Muscle layer of duodenum (tissue), 2 donors: ENCODE results near the gene WNT9A.

Experiments used
- H3K27ac ChIP-seq: one replicate; pipeline ENCODE4 v1.7.0; 2013; ENCODE audit warnings: mild to moderate bottlenecking, low read length
- H3K27me3 ChIP-seq: one replicate; pipeline ENCODE4 v1.7.0; 2013; ENCODE audit warnings: low read depth, mild to moderate bottlenecking, control low read depth, low read length
- H3K36me3 ChIP-seq, 2 donors: one replicate each; pipeline ENCODE4 v1.7.0; 2013; ENCODE audit warnings: low read length in 2 of 2, control low read depth in 1 of 2, mild to moderate bottlenecking in 1 of 2; ENCODE audit not compliant: insufficient read depth in 2 of 2, control insufficient read depth in 1 of 2
- H3K4me1 ChIP-seq, 2 donors: one replicate each; pipeline ENCODE4 v1.7.0; 2013; ENCODE audit warnings: low read length in 2 of 2, mild to moderate bottlenecking in 2 of 2, control low read depth in 1 of 2, moderate library complexity in 1 of 2; ENCODE audit not compliant: insufficient read depth in 2 of 2, control insufficient read depth in 1 of 2
- H3K4me3 ChIP-seq, 2 donors: one replicate each; pipeline ENCODE4 v1.7.0; 2013; ENCODE audit warnings: low read length in 2 of 2, low read depth in 1 of 2, mild to moderate bottlenecking in 1 of 2
- H3K9me3 ChIP-seq, 2 donors: one replicate each; pipeline ENCODE4 v1.7.0; 2013; ENCODE audit warnings: low read length in 2 of 2, control low read depth in 1 of 2, mild to moderate bottlenecking in 1 of 2; ENCODE audit not compliant: control insufficient read depth in 1 of 2
- donor health status: healthy.

Gene WNT9A

GRCh38 chr1:227951624-227952373, 4.1 kb upstream of the WNT9A start:
- H3K4me3 ChIP-seq, result no peak overlapping the region
- no peak overlapping the region for H3K27ac ChIP-seq
- peaks cover 8% of the 10 kb centered on the region for H3K27me3 ChIP-seq
- H3K9me3 ChIP-seq, result peaks cover 0 to 10% of the 10 kb centered on the region in 2 donors
- H3K36me3 ChIP-seq, result no peaks in the 10 kb centered on the region
- peaks cover 0 to 20% of the 10 kb centered on the region in 2 donors for H3K4me1 ChIP-seq

GRCh38 chr1:227950735-227951346, 3.1 kb upstream of the WNT9A start:
- H3K27me3 ChIP-seq, result peaks cover 8% of the 10 kb centered on the region
- peaks cover 0 to 9% of the 10 kb centered on the region in 2 donors for H3K9me3 ChIP-seq
- peaks cover 0 to 27% of the 10 kb centered on the region in 2 donors for H3K4me1 ChIP-seq
- H3K27ac ChIP-seq, result no peak overlapping the region
- H3K4me3 ChIP-seq, result no peak overlapping the region
- H3K36me3 ChIP-seq, result no peaks in the 10 kb centered on the region

- no peak overlapping the region for H3K4me3 ChIP-seq
- no peak overlapping the region for H3K27ac ChIP-seq
- no peaks in the 10 kb centered on the region for H3K36me3 ChIP-seq
- H3K4me1 ChIP-seq, result peaks cover 0 to 34% of the 10 kb centered on the region in 2 donors
- peaks cover 8% of the 10 kb centered on the region for H3K27me3 ChIP-seq
- H3K9me3 ChIP-seq, result peaks cover 0 to 5% of the 10 kb centered on the region in 2 donors
Measured at GRCh38 chr1:227949954-227950734, 2.4 kb upstream of the WNT9A start.

GRCh38 chr1:227949341-227949921, 1.7 kb upstream of the WNT9A start:
- peaks cover 0 to 40% of the 10 kb centered on the region in 2 donors for H3K4me1 ChIP-seq

GRCh38 chr1:227948493-227949260, 945 bp upstream of the WNT9A start:
- peak overlapping the region; percentile 21 to 52 for H3K4me3 ChIP-seq
- peaks cover 0 to 41% of the 10 kb centered on the region in 2 donors for H3K4me1 ChIP-seq
- H3K9me3 ChIP-seq, result no peaks in the 10 kb centered on the region
- H3K36me3 ChIP-seq, result no peaks in the 10 kb centered on the region
- peaks cover 8% of the 10 kb centered on the region for H3K27me3 ChIP-seq
- no peak overlapping the region for H3K27ac ChIP-seq

More at GRCh38 chr1:227949341-227949921, 1.7 kb upstream of the WNT9A start:
- peaks cover 8% of the 10 kb centered on the region for H3K27me3 ChIP-seq
- H3K4me3 ChIP-seq, result no peak overlapping the region
- no peaks in the 10 kb centered on the region for H3K36me3 ChIP-seq
- H3K9me3 ChIP-seq, result peaks cover 0 to 2% of the 10 kb centered on the region in 2 donors
- no peak overlapping the region for H3K27ac ChIP-seq

GRCh38 chr1:227947386-227947675, 401 bp downstream of the WNT9A start:
- peak overlapping the region; percentile 57 to 76 for H3K4me3 ChIP-seq
- H3K9me3 ChIP-seq, result no peaks in the 10 kb centered on the region
- H3K27ac ChIP-seq, result peak overlapping the region; percentile 29
- peaks cover 8% of the 10 kb centered on the region for H3K27me3 ChIP-seq
- H3K36me3 ChIP-seq, result no peaks in the 10 kb centered on the region
- H3K4me1 ChIP-seq, result peaks cover 0 to 48% of the 10 kb centered on the region in 2 donors

GRCh38 chr1:227946624-227947385, 927 bp downstream of the WNT9A start:
- Histone ChIP-seq H3K9me3 (no peaks in the 10 kb centered on the region), H3K4me1 (peaks cover 0 to 53% of the 10 kb centered on the region in 2 donors), H3K27ac (peak overlapping the region; percentile 83), H3K36me3 (no peaks in the 10 kb centered on the region), H3K27me3 (peaks cover 8% of the 10 kb centered on the region), H3K4me3 (peak overlapping the region; percentile 57 to 76)

- Histone ChIP-seq H3K4me1 (peaks cover 0 to 58% of the 10 kb centered on the region in 2 donors), H3K27ac (peak overlapping the region; percentile 83), H3K27me3 (peaks cover 8% of the 10 kb centered on the region), H3K9me3 (no peaks in the 10 kb centered on the region), H3K36me3 (no peaks in the 10 kb centered on the region), H3K4me3 (peak overlapping the region; percentile 57 to 76)
Measured at GRCh38 chr1:227945891-227946623, 1.7 kb downstream of the WNT9A start.

GRCh38 chr1:227944931-227945890, 2.5 kb downstream of the WNT9A start:
- H3K9me3 ChIP-seq, result no peaks in the 10 kb centered on the region
- peaks cover 8% of the 10 kb centered on the region for H3K27me3 ChIP-seq
- peak overlapping the region; percentile 57 to 76 for H3K4me3 ChIP-seq
- H3K36me3 ChIP-seq, result no peaks in the 10 kb centered on the region
- peaks cover 0 to 67% of the 10 kb centered on the region in 2 donors for H3K4me1 ChIP-seq
- peak overlapping the region; percentile 83 for H3K27ac ChIP-seq
